Ovary (tissue), 9 donors: ENCODE results near the gene DYNC1H1. TPM values are rescaled to one million over a fixed set of nuclear protein-coding genes. Genes with fewer than 3 reads are reported as not detected.

Experiments
- DNase-seq, 5 donors: peaks; one replicate each; pipeline ENCODE4 v3.0.0-alpha.2; 2019 to 2020
- H3K27ac ChIP-seq, 2 donors: fragments of 200-600 bp; one replicate each; pipeline versions ENCODE4 v1.5.1 to v1.8.0; 2019 to 2022
- H3K27me3 ChIP-seq: fragments of 200-600 bp; one replicate; pipeline ENCODE4 v1.8.0; 2022
- H3K36me3 ChIP-seq: fragments of 200-600 bp; sonication (generic); one replicate; pipeline ENCODE4 v1.5.1; 2019
- H3K4me1 ChIP-seq: one replicate; pipeline ENCODE4 v1.8.1; 2013; ENCODE audit warnings: mild to moderate bottlenecking, moderate library complexity; ENCODE audit not compliant: insufficient read depth
- H3K4me3 ChIP-seq: fragments of 200-600 bp; sonication (generic); one replicate; pipeline ENCODE4 v1.5.1; 2017
- H3K9me3 ChIP-seq, 2 donors: fragments of 200-600 bp in 1 of 2; sonication (generic) in 1 of 2; one replicate each; pipeline versions ENCODE4 v1.5.1 to v1.8.1; 2013 to 2019; ENCODE audit warnings: mild to moderate bottlenecking in 1 of 2, moderate library complexity in 1 of 2
- CTCF ChIP-seq, 3 donors: fragments of 450-650 bp in 2 of 3; fragments of 200-600 bp in 1 of 3; IDR thresholded peaks; one replicate each; pipeline versions ENCODE4 v1.5.1 to v1.8.0; 2016 to 2022; ENCODE audit warnings: antibody characterized with exemption in 3 of 3, mild to moderate bottlenecking in 1 of 3
- EP300 ChIP-seq: sonication (generic); formaldehyde crosslinking; IDR thresholded peaks from one replicate; pipeline ENCODE4 v1.6.1; 2017; ENCODE audit warnings: antibody characterized with exemption
- POLR2A ChIP-seq: fragments of 450-650 bp; IDR thresholded peaks from one replicate; pipeline ENCODE4 v1.6.1; 2017; ENCODE audit warnings: antibody characterized with exemption, mild to moderate bottlenecking, moderate library complexity
- WGBS, 3 donors: extraction: QIAGEN DNeasy Blood & Tissue Kit in 1 of 3; methylation state at CpG; one replicate each; pipeline versions ENCODE4 v1.1.5 to v1.1.7; 2013 to 2017; 5-methylcytosine and 5-hydroxymethylcytosine counted together
- intact Hi-C, 4 donors: fragments of 100-400 bp; cut with DNase I; formaldehyde crosslinking; loops; one replicate each; pipeline versions ENCODE4 v1.11.0 to v1.15.1; 2022 to 2023
- polyA plus RNA-seq, 2 donors: library from polyadenylated mRNA; stranded (reverse); fragments of 200-250 nt in 1 of 2; fragments of 350-450 nt in 1 of 2; fragmentation: Illumina TruSeq in 1 of 2; extraction: RNeasy Lipid Tissue Mini Kit (QIAGEN cat#74804) in 1 of 2; gene quantifications; one replicate each; pipeline ENCODE4 v1.2.3, GENCODE V29; 2013 to 2014
- total RNA-seq, 7 donors: library from RNA; depleted of rRNA in 2 of 7; stranded (reverse); fragments of >200 nt in 2 of 7; fragmentation: NEBNext Ultra II Directional in 3 of 7; extraction: Animal tissue kit (Norgen Biotek cat#: 25700) in 3 of 7; gene quantifications; one replicate each; pipeline versions ENCODE4 v1.1.0 to v1.2.4, GENCODE V29; 2016 to 2023
- donor health status: DM: no; HTN: no; CAD: no; lungs with moderate emphysema.
- donor health status: DM: no; HTN: no; CAD: no.
- donor health status: Bipolar disorder and iron deficiency.
- donor health status: DM: yes; HTN: yes; CAD: no.
- donor health status: DM: no; HTN: no; CAD: no.
- donor health status: DM: yes; HTN: yes; CAD: no.

DYNC1H1 gene
- total and polyA plus RNA-seq, 9 donors: 130 to 373 (median 246) TPM

- no peaks in the 10 kb centered on the region for H3K4me1 ChIP-seq
- intact Hi-C loops: no loop called here
- TF ChIP-seq CTCF (IDR thresholded peaks at IDR 0.05) (no peak), EP300 (no peak)
- H3K27ac ChIP-seq: no peak overlapping the region
- no peaks in the 10 kb centered on the region for H3K36me3 ChIP-seq
- no peak for DNase-seq
- 69 to 76% (median 72%) methylated on average over 24 of the region's 24 CpGs for WGBS, 3 donors
- no peak overlapping the region for H3K4me3 ChIP-seq
- no peaks in the 10 kb centered on the region for H3K9me3 ChIP-seq
- H3K27me3 ChIP-seq: no peaks in the 10 kb centered on the region
These were observed 91.0 kb downstream of the DYNC1H1 start for GRCh38 chr14:102055181-102055901.

GRCh38 chr14:102056694-102057442, 92.5 kb downstream of the DYNC1H1 start:
- Histone ChIP-seq H3K36me3 (no peaks in the 10 kb centered on the region), H3K9me3 (no peaks in the 10 kb centered on the region), H3K4me1 (no peaks in the 10 kb centered on the region), H3K27me3 (no peaks in the 10 kb centered on the region), H3K27ac (no peak overlapping the region), H3K4me3 (no peak overlapping the region)
- intact Hi-C loops: no loop called here
- WGBS, 3 donors: 78 to 83% (median 78%) methylated on average over 31 of the region's 31 CpGs
- DNase-seq: no peak
- TF ChIP-seq CTCF (IDR thresholded peaks at IDR 0.05): no peak
- no peak for TF ChIP-seq EP300
- TF ChIP-seq POLR2A: no peak

DNA sequence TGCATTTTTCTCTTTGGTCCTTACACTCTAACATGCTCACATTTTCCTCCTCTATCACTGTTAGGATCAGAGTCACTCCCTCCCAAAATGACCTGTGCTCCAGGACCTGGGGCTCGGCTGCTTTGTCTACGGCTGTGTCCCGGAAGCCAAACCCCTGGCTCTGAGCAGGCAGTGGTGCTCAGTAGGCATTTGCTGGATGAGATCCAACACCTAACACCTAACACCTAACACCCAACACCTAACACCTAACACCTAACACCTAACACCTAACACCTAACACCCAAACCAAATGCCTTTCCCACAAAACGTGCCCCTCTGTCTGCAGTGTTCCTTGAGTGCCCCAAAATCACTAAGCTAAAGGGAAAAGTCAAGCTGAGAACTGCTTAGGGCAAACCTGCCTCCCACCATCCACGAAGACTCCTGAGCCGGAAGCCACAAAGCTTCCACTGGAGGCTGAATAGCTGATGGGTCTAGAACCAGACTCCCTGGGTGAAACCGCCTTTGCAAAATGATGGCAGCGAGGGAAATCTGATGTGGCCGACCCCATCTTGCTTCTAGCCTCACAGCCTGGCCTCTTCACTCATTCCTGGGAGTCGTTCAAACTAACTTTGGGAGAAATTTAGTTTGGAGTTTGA, 93.2 kb downstream of the DYNC1H1 start:
- WGBS, 3 donors: 34 to 48% (median 43%) methylated on average over 10 of the region's 10 CpGs
- DNase-seq: no peak
- intact Hi-C loops: no loop called here

More for the DNA sequence above, 93.2 kb downstream of the DYNC1H1 start:
- Histone ChIP-seq H3K27me3 (no peaks in the 10 kb centered on the region), H3K9me3 (no peaks in the 10 kb centered on the region), H3K4me3 (no peak overlapping the region), H3K4me1 (no peaks in the 10 kb centered on the region), H3K27ac (no peak overlapping the region), H3K36me3 (no peaks in the 10 kb centered on the region)
- TF ChIP-seq CTCF (IDR thresholded peaks at IDR 0.05) (no peak), EP300 (no peak), POLR2A (no peak)
